NB4 (cell line): ENCODE measurements around the gene CCDC149.

Experiments used
- MYC ChIP-seq: IDR thresholded peaks from 2 replicates; pipeline ENCODE4 v1.6.1; 2011; ENCODE audit warnings: low read depth, low read length
- POLR2A ChIP-seq: IDR thresholded peaks from 2 replicates; pipeline ENCODE4 v1.6.1; 2011; ENCODE audit warnings: mild to moderate bottlenecking; ENCODE audit not compliant: insufficient read length; ENCODE audit errors: extremely low read depth
- TF ChIP-seq, protein P1 (sequence below): IDR thresholded peaks from one replicate; pipeline ENCODE4 v1.5.1; 2012; ENCODE audit warnings: low read depth, low read length
- TF ChIP-seq, protein P2 (sequence below): IDR thresholded peaks from 2 replicates; pipeline ENCODE4 v1.6.1; 2011; ENCODE audit warnings: low read depth, low read length

GRCh38 chr4:24845902-24846301 lies 66.9 kb downstream of the CCDC149 start:
- TF ChIP-seq, protein P1, sequence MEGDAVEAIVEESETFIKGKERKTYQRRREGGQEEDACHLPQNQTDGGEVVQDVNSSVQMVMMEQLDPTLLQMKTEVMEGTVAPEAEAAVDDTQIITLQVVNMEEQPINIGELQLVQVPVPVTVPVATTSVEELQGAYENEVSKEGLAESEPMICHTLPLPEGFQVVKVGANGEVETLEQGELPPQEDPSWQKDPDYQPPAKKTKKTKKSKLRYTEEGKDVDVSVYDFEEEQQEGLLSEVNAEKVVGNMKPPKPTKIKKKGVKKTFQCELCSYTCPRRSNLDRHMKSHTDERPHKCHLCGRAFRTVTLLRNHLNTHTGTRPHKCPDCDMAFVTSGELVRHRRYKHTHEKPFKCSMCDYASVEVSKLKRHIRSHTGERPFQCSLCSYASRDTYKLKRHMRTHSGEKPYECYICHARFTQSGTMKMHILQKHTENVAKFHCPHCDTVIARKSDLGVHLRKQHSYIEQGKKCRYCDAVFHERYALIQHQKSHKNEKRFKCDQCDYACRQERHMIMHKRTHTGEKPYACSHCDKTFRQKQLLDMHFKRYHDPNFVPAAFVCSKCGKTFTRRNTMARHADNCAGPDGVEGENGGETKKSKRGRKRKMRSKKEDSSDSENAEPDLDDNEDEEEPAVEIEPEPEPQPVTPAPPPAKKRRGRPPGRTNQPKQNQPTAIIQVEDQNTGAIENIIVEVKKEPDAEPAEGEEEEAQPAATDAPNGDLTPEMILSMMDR, result no peak
- TF ChIP-seq, protein P2, sequence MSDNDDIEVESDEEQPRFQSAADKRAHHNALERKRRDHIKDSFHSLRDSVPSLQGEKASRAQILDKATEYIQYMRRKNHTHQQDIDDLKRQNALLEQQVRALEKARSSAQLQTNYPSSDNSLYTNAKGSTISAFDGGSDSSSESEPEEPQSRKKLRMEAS, result no peak
- TF ChIP-seq POLR2A (no peak), MYC (no peak)
